Measurements from ENCODE around the gene TAC4.

Gene TAC4

GRCh38 chr17:49859991-49860953 lies 12.4 kb upstream of the TAC4 start:
- TF ChIP-seq CTCF (IDR thresholded peaks at IDR 0.05; ENCODE audit: low read depth, low read length), result 0 out of 2 replicates have a peak, but pooled peaks have one; percentile 24
- no peaks in the 10 kb centered on the region for H3K4me1 ChIP-seq
- no peak for DNase-seq

GRCh38 chr17:49858796-49859195 lies 10.9 kb upstream of the TAC4 start:
- no peaks in the 10 kb centered on the region; the same call in 1 of the 2 replicates for H3K4me1 ChIP-seq
- no peaks in the 10 kb centered on the region for H3K9me3 ChIP-seq
- DNase-seq, result no peak
- H3K4me3 ChIP-seq (ENCODE audit: low read depth, low read length), result no peak overlapping the region
- no peak for TF ChIP-seq CTCF (IDR thresholded peaks at IDR 0.05; ENCODE audit: low read depth, low read length)
- no peaks in the 10 kb centered on the region for H3K27me3 ChIP-seq
- H3K36me3 ChIP-seq, result no peaks in the 10 kb centered on the region

More at GRCh38 chr17:49859991-49860953, 12.4 kb upstream of the TAC4 start:
- no peaks in the 10 kb centered on the region for H3K27me3 ChIP-seq
- H3K4me3 ChIP-seq (ENCODE audit: low read depth, low read length), result no peak overlapping the region
- no peaks in the 10 kb centered on the region for H3K9me3 ChIP-seq
- no peaks in the 10 kb centered on the region for H3K36me3 ChIP-seq

DNA sequence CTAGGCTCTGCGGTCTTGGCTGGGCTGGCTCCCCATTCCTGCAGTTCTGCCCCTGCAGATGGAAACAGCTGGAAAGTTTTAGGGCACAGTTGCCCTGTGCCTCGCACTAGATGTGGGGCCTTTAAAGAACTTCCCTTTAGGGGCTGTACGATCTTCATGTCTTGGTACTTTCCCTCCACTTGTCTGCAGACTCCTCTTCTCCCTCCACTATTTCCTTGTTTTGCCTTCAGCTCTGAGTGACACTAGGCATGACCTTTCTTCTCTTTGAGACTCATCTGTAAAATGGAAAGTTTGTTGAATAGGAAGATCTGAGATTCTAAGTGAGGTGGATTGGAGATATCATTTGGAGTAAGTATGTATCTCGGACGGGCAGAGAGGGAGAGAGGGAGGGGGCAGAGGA lies 6.3 kb upstream of the TAC4 start:
- Histone ChIP-seq H3K4me1 (peaks cover 3% of the 10 kb centered on the region; the same call in 1 of the 2 replicates), H3K27me3 (peaks cover 31% of the 10 kb centered on the region), H3K4me3 (ENCODE audit: low read depth, low read length) (no peak overlapping the region), H3K36me3 (no peaks in the 10 kb centered on the region), H3K9me3 (no peaks in the 10 kb centered on the region)
- no peak for DNase-seq
- no peak for TF ChIP-seq CTCF (IDR thresholded peaks at IDR 0.05; ENCODE audit: low read depth, low read length)

GRCh38 chr17:49853470-49854015 lies 5.7 kb upstream of the TAC4 start:
- TF ChIP-seq CTCF (IDR thresholded peaks at IDR 0.05; ENCODE audit: low read depth, low read length), result no peak
- Histone ChIP-seq H3K9me3 (no peaks in the 10 kb centered on the region), H3K36me3 (no peaks in the 10 kb centered on the region), H3K4me3 (ENCODE audit: low read depth, low read length) (no peak overlapping the region), H3K27me3 (peaks cover 31% of the 10 kb centered on the region), H3K4me1 (peaks cover 3% of the 10 kb centered on the region; the same call in 1 of the 2 replicates)
- DNase-seq, result peak; percentile 48

DNA sequence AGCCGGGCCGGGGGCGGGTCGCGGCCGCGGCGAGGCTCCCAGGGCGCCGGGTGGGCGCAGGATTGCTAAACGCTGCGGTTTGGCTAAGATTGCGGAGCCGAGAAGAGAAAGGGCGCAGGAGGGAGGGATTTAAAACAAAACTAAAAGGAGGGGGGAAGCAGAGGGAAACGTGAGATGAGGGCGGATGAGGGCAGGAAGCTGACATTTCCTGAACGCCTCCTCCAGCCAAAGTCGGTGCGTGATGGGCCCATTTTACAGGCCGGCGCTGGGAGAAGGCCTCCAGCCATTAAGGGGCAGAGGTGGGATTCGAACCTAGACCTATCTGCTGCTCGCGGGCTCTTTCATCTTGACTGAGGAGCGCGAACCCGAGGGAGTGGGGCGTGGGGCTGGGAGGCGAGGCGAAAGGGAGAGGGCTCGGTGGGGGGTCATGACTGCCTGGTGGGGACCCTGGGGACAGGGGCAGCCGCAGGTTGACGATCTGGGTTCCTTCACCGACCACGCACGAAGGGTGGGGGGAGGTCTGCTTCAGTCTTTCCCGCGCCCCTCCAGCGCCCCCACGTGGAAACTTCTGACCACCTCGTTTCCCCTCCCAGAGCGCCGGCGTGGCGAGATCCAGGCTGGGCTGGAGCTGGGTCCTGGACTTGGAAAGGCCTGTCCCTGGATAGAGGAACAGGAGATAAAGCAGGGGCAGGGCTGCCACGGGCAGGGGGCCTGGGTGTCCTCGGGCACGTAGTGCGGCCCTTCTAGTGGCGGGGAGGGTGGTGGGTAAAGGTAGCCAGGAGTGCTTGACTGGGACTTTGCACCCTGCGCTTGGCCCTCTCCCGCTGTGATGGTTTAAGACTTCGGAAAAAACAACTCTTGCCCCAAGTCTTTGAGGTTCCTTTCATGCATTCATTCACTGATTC lies 3.8 kb upstream of the TAC4 start:
- peak; percentile 61 for DNase-seq
- Histone ChIP-seq H3K4me3 (ENCODE audit: low read depth, low read length) (no peak overlapping the region), H3K36me3 (no peaks in the 10 kb centered on the region), H3K9me3 (no peaks in the 10 kb centered on the region), H3K4me1 (peaks cover 3% of the 10 kb centered on the region; the same call in 1 of the 2 replicates), H3K27me3 (peaks cover 31% of the 10 kb centered on the region)
- TF ChIP-seq CTCF (IDR thresholded peaks at IDR 0.05; ENCODE audit: low read depth, low read length), result peak; percentile 47

All from BE2C (cell line).